Activated CD4-positive, CD25-positive, alpha-beta regulatory T cell treated with anti-CD3 and anti-CD28 coated beads, Interleukin-2, amount 50 U/mL, for 16 hours (primary cell): ENCODE data around the gene AKT3.
"Not testable (repeated sequence)": the region's sequence is repeated elsewhere in the genome, so short reads cannot be mapped to it uniquely, and the experiment has no call there.

Source experiments
- DNase-seq: peaks from one replicate; pipeline ENCODE4 v3.0.0-alpha.2; 2020; ENCODE audit warnings: low read depth, low spot score

Gene AKT3

DNA sequence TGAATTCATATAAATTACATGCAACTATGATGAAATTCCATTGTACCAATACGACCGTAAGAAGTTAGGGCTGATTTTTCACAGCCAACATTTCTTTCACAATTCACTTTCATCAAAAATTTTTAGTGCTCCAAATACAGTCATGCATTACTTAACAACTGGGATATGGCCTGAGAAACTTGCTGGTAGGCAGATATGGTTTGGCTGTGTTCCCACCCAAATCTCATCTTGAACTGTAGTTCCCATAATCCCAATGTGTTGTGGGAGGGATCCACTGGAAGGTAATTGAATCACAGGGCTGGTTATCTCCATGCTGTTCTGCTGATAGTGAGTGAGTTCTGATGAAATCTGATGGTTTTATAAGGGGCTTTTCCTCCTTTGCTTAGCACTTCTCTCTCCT is 244.4 kb downstream of the AKT3 start:
- DNase-seq, result no peak

DNA sequence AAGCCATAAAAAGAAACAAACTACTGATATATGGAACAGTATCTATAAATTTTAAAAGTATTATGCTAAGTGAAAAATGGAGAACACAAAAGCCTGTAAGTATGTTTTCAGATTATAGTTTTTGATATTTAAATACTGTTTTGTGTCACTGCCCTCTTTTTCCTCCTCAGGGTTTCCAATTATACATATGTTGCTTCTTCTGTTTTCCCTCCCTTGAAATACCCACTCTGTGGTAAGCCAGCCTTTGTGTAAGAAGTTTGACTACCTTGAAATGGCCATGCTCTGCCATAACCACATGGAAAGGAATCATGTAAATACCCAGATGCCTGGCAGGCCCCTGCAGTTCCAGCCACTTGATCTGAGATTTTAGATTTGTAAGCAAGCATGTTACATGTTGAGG is 248.3 kb downstream of the AKT3 start:
- DNase-seq, result no peak

DNA sequence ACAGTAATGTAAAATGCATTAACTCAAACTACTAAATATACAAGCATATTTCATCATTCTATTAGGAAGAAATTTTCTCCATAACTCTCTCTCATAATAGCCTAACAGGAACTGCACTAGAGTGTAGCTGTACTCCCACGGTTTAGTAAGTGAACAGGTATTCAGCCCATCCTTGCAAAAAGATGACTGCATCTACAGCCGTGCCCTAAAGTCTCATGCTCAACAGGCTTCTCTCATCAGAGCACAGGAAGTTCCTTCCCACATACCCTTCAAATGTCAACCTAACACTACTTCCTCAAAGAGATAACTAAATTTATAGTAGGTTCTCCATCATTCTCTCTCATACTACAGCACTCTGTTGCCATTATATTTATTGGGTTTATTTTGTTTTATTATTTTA is 251.6 kb downstream of the AKT3 start:
- no peak for DNase-seq

DNA sequence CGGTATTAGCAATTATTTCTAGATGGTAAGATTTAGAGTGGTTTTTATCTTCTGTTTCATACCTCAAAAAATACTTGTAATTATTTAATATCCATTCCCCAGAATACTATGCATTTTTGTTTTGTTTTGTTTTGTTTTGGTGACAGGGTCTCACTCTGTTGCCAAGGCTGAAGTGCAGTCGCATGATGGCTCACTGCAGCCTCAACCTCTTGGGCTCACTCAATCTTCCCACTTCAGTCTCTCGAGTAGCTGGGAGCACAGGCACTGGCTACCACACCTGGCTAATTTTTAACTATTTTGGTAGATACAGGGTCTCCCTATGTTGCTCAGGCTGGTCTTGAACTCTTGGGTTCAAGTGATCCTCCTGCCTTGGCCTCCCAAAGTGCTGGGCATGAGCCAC is 252.7 kb downstream of the AKT3 start:
- no peak for DNase-seq

DNA sequence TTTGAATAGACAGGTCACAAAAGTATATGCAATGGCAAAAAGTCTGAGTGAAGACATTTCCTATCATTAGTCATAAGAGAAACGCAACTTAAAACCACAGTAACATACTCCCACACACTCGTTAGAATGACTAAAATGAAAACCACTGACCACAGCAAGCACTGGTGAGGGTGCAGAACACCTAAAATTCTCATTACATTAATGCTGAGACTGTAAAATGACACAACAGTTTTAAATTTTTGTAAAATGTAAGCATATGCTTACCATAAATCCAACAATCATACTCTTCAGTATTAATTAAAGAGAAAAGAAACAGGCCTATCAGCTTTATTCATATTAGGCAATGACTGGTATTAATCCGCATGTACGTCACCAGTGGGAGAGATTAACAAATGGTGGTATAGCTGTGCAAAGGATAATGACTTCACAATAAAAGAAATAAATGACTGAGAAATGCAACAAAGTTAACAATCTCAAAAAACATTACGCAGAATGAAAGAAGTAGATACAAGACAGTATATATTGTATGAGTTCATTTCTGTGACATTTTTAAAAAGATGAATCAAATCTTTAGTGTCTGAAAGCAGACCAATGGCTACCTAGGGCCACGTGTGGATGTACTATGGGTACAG is 253.5 kb downstream of the AKT3 start:
- peak; percentile 14 for DNase-seq

DNA sequence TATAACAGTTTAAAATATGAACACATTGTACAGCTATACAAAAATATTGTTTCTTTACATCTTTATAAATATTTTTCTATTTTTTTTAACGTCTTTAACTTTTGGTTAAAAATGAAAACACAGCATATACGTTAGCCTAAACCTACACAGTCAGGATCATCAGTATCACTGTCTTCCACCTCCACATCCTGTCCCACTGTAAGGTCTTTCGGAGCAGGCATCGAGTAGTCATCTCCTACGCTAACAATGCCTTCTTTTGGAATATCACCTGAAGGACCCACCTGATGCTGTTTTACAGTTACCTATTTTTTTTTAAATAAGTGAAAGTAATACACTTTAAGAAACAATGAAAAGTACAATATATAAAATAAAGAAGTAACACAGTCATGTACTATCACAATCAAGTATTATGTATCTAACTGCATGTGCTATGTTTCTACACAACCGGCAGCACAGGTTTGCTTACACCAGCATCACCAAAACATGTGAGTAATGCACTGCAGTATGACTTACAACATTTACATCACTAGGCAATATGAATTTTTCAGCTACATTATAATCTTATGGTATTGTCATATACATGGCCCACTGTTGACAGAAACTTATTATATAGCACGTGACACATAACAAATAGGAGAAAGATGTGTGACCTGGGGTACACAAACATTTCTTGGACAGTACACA is 254.4 kb downstream of the AKT3 start:
- DNase-seq, result no peak

DNA sequence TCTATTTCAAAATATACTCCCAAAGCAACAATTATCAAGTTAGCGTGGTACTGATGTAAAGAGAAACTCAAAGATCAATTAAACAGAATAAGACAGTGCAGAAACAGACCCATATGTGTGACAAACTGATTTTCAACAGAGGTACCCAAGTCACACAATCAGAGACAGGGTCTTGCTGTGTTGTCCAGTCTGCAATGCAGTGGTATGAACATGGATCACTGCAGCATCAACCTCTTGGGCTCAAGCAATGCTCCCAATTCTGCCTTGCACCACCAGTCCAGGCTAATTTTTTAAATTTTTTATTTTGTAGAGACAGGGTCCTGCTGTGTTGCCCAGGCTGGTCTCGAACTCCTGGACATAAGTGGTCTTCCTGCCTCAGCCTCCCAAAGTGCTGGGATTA is 255.6 kb downstream of the AKT3 start:
- DNase-seq, result no peak

GRCh38 chr1:243589286-243589685 is 260.8 kb downstream of the AKT3 start:
- not testable (repeated sequence) for DNase-seq

DNA sequence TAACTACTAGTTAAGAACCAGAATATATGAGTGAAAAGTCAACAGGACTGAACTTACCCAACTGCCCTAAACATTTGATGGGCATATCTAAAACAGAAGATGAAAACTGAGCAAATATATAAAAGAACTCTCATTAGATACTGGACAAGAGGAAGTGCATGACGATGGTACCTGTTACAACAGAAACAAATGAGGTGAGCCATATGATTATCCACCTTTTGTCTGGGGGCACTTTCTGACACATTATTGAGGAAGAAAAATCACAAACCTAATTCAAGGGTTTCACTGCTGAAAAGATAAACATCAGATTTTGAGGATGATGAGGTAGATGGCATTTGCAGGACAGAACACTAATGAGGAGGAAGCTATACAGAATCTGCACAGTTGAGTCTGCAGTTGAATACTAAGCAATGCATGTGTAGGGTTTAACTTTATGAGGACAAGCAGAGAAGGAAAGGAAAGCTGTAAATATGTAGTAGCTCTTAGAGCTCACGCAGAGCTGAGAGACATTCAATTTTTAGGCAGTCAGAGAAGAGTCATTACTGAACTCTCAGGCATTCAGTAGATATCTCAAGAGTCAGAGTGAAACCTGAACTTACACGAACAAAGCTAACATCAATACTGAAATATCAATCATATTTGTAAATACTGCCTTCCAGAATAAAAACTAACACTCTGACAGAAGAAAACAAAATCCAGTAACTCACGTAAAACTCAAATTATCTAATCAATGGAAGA is 262.1 kb downstream of the AKT3 start:
- no peak for DNase-seq

DNA sequence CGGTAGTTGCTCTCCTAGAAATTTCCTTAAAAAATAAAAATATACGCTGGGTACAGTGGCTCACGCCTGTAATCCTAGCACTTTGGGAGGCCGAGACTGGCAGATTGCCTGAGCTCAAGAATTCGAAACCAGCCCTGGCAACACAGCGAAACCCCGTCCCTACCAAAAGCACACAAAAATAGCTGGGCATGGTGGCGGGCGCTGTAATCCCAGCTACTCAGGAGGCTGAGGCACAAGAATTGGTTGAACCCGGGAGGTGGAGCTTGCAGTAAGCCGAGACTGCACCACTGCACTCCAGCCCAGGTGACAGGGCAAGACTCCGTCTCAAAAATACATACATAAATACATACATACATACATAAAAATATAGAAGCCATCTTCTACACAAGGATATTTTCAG is 262.8 kb downstream of the AKT3 start:
- no peak for DNase-seq

- no peak for DNase-seq
Observed at GRCh38 chr1:243585982-243586381, 264.1 kb downstream of the AKT3 start.

DNA sequence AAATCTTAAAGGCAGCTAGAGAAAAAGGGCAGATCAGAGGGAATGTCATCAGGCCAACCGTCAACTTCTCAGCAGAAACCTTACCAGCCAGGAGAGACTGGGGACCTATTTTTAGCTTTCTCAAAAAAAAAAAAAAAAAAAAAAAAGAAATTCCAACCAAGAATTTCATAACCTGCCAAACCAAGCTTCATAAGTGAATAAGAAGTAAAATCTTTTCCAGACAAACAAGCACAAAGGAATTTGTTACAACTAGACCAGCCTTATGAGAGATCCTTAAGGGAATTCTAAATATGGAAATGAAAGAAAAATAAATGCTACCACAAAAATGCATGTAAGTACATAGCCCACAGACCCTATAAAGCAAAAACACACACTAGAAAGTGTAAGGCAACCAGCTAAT is 267.7 kb downstream of the AKT3 start:
- no peak for DNase-seq

DNA sequence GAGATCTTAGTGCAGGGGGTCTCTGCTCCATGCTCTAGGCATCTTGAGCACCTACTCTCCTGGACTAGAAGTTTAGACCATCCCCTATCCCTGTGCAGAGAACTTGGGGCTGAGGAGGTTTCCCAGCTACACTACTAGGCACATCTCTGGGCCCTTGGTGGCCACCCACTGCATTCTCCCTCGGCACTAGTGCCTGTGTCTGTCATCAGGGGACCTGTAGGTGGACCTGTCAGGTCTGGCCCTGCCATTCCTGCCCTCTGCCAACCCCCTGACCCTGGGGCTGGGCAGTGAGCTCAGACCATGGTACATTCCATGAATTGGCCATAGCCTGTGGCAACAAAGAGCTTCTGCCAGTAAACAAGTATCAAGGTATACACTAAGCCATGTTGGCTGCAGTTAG is 269.1 kb downstream of the AKT3 start:
- no peak for DNase-seq

DNA sequence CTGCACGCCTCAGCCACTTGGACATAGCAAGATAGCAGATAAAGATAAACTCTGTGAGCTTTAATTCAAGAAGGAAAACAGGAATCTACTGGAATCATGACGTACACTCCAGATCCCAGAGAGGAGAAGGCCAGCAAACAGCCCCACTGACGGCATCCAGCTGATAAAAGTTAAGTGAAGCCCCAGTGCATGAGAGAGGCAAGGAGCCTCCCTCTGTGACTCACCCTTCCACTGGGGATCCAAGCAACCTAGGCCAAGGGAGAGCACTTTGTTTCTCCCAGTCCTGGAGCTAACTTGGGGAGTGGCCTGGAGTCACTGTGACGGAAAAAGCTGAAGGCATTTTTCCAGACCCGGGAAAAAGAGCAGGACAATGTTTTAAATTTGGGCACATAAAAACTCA is 270.0 kb downstream of the AKT3 start:
- no peak for DNase-seq

- no peak for DNase-seq
Observed at GRCh38 chr1:243575070-243575469, 275.0 kb downstream of the AKT3 start.

DNA sequence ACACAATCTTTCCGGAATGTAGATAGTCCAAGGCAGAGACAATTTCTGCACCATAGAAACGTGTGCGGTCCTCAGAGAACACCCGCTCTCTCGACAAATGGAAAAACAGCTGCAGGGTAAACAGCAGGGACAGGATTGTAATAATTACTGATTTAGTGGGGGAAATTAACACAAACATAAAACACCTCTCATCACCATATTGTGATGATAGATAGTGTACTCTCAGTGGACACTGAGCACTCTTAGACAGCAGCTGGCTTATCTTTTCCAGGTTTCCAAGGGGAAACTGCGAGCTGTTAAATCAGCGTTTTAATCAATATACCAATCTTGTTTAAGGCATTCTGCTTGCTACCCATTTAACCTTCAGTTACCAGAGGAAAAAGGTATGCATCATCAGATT is 277.1 kb downstream of the AKT3 start:
- DNase-seq, result no peak

DNA sequence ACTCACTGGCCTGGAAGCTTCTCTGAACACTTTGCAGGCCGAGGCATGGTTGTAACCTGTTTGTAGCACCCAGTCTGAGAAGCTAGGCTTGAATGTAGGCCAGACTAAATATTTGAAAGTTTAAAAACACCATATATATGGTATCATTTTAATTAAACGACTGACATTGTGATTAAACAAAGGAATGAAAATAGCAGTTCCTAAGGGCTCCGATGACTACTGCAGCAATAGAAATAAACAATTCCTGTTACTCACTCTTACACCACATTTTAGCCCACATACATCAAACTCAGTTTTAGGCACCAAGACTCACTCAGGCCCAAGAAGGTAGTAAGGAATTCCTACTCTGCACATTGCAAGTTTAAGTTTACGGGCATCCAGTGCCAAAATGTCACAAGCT is 281.2 kb downstream of the AKT3 start:
- no peak for DNase-seq

- DNase-seq, result no peak
Observed at GRCh38 chr1:243564814-243565213, 285.2 kb downstream of the AKT3 start.

DNA sequence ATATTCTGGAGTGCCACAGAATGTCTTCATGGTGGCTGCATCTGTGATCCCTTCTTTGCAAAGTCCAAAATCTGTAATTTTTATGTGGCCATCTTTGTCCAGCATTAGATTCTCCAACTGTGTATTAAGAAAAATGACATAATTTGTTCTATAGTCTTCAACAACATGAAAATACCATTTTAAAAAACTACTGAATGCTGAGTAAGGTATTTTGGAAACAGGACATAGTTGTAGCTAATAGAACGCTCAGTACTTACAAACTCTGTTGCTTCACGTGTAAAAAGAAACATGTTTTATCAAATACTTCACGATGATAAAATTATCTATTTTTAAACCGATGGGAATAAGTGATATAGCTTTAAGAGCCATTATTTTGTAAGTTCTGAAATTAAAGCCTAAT is 286.3 kb downstream of the AKT3 start:
- no peak for DNase-seq

- no peak for DNase-seq
Observed at GRCh38 chr1:243562473-243562872, 287.6 kb downstream of the AKT3 start.

GRCh38 chr1:243561588-243562319 is 288.3 kb downstream of the AKT3 start:
- no peak for DNase-seq

- DNase-seq, result no peak
Observed at GRCh38 chr1:243559575-243560162, 290.4 kb downstream of the AKT3 start.
